Panc1 (cell line): ENCODE data around the gene ICA1. TPM values are rescaled to one million over a fixed set of nuclear protein-coding genes. Genes with fewer than 3 reads are reported as not detected.
A peak's percentile ranks its signal among the peaks of the same experiment; 100 is the strongest.

ENCODE experiments used
- ATAC-seq: fragments of 200-7000 bp; cut with Tn5 transposase; 2 replicates; pipeline ENCODE4 v1.9.1; 2020; ENCODE audit warnings: mild to moderate bottlenecking, moderate library complexity
- Bru-seq: library from RNA; stranded (reverse); fragments of 400-500 nt; gene quantifications from one replicate; lab custom pipeline; 2021; lab: Mats Ljungman, UMichigan
- BruChase-seq, 2 experiments: library from RNA; stranded (reverse); fragments of 400-500 nt; gene quantifications; one replicate each; lab custom pipeline; 2021; lab: Mats Ljungman, UMichigan
- BruUV-seq: library from RNA; stranded (reverse); fragments of 400-500 nt; replicated peaks from 2 replicates; lab custom pipeline; 2021; lab: Mats Ljungman, UMichigan
- CTCF ChIA-PET: fragments of 300-600 bp; sonication (Branson Sonifier 250); formaldehyde crosslinking; loops from one replicate; lab custom pipeline; 2022; ENCODE audit warnings: antibody characterized with exemption; lab: Charles Lee
- POLR2A ChIA-PET: fragments of 300-600 bp; sonication (Branson Sonifier 250); formaldehyde crosslinking; loops from one replicate; lab custom pipeline; 2022; ENCODE audit warnings: antibody characterized with exemption; lab: Charles Lee
- DNase-seq: peaks from one replicate; pipeline ENCODE4 v3.0.0-alpha.2; 2010; ENCODE audit warnings: low read depth, low spot score
- H3K27ac ChIP-seq: 2 replicates; pipeline ENCODE4 v1.5.1; 2011; ENCODE audit warnings: mild to moderate bottlenecking, low read length, inconsistent platforms
- H3K27me3 ChIP-seq: fragments of 200-500 bp; sonication (Bioruptor generic); 2 replicates; pipeline ENCODE4 v1.6.0; 2014; ENCODE audit warnings: low read length, inconsistent platforms; ENCODE audit not compliant: control insufficient read depth, insufficient read depth
- H3K36me3 ChIP-seq: fragments of 200-500 bp; sonication (Bioruptor generic); 2 replicates; pipeline ENCODE4 v1.5.1; 2014; ENCODE audit warnings: inconsistent platforms, mild to moderate bottlenecking, low read length, moderate library complexity; ENCODE audit not compliant: control insufficient read depth, insufficient read depth
- H3K4me1 ChIP-seq: 2 replicates; pipeline ENCODE4 v1.5.1; 2011; ENCODE audit warnings: inconsistent platforms, mild to moderate bottlenecking, low read length, moderate library complexity; ENCODE audit not compliant: control insufficient read depth, insufficient read depth
- H3K4me3 ChIP-seq, 2 experiments: 2 replicates each; pipeline ENCODE4 v1.5.1; 2011 to 2012; ENCODE audit warnings: low read depth in 2 of 2, low read length in 2 of 2, mild to moderate bottlenecking in 2 of 2, inconsistent platforms in 1 of 2, moderate library complexity in 1 of 2
- H3K9me3 ChIP-seq: fragments of 200-500 bp; sonication (Bioruptor generic); 2 replicates; pipeline ENCODE4 v1.5.1; 2014; ENCODE audit warnings: low read depth, mild to moderate bottlenecking, inconsistent platforms, low read length, moderate library complexity; ENCODE audit not compliant: control insufficient read depth, insufficient read depth
- POLR2AphosphoS5 ChIP-seq: IDR thresholded peaks from 2 replicates; pipeline ENCODE4 v1.6.1; 2012; ENCODE audit warnings: mild to moderate bottlenecking, low read depth, low read length, moderate library complexity
- SIN3A ChIP-seq: IDR thresholded peaks from 2 replicates; pipeline ENCODE4 v1.6.1; 2012; ENCODE audit warnings: low read depth, mild to moderate bottlenecking, low read length, moderate library complexity, borderline replicate concordance; ENCODE audit not compliant: insufficient read depth
- TCF7L2 ChIP-seq: IDR thresholded peaks from 2 replicates; pipeline ENCODE4 v1.6.1; 2011; ENCODE audit warnings: mild to moderate bottlenecking, low read depth, low read length, inconsistent platforms
- in situ Hi-C: cut with HindIII; loops from 2 replicates; pipeline ENCODE4 v1.10.0; 2016; ENCODE audit warnings: low sequenced_read_pairs, low pct_unique_long_range_greater_than_20kb
- intact Hi-C: fragments of 100-400 bp; cut with micrococcal nuclease; formaldehyde crosslinking; loops from one replicate; pipeline ENCODE4 v1.10.0; 2022; ENCODE audit not compliant: unreplicated experiment
- long read RNA-seq: library from polyadenylated mRNA; unstranded; transcript quantifications from one replicate; pipeline ENCODE4 v2.0.0, GENCODE V29; 2021; ENCODE audit not compliant: unreplicated experiment
- polyA plus RNA-seq: library from polyadenylated mRNA; unstranded; fragments of >200 nt; gene quantifications from one replicate; pipeline ENCODE4 v1.2.1, GENCODE V29; 2012; ENCODE audit warnings: missing spikeins; ENCODE audit not compliant: insufficient read length
- total RNA-seq: library from RNA; stranded (reverse); gene quantifications from one replicate; pipeline ENCODE4 v1.2.1, GENCODE V29; 2021; ENCODE audit not compliant: unreplicated experiment
- TF ChIP-seq, protein P1 (sequence below): fragments of 450-650 bp; IDR thresholded peaks from 2 replicates; pipeline ENCODE4 v1.5.1; 2017; ENCODE audit warnings: mild to moderate bottlenecking
- TF ChIP-seq, protein P2 (sequence below), 2 experiments: IDR thresholded peaks; 2 replicates each; pipeline ENCODE4 v1.6.1; 2011 to 2012; ENCODE audit warnings: low read depth in 2 of 2, control low read depth in 1 of 2, low read length in 1 of 2, mild to moderate bottlenecking in 1 of 2, moderate library complexity in 1 of 2; ENCODE audit not compliant: insufficient read depth in 1 of 2

Gene ICA1
- total RNA-seq (1.1 TPM), Bru-seq, nascent RNA (percentile 25 among the genes with signal in this experiment), BruChase-seq, experiment 1, labeled RNA remaining after a 2-hour chase (percentile 20 among the genes with signal in this experiment), BruChase-seq, experiment 2, labeled RNA remaining after a 6-hour chase (percentile 22 among the genes with signal in this experiment)
- 1.0 TPM for polyA plus RNA-seq
- long read RNA-seq: 0 reads

DNA sequence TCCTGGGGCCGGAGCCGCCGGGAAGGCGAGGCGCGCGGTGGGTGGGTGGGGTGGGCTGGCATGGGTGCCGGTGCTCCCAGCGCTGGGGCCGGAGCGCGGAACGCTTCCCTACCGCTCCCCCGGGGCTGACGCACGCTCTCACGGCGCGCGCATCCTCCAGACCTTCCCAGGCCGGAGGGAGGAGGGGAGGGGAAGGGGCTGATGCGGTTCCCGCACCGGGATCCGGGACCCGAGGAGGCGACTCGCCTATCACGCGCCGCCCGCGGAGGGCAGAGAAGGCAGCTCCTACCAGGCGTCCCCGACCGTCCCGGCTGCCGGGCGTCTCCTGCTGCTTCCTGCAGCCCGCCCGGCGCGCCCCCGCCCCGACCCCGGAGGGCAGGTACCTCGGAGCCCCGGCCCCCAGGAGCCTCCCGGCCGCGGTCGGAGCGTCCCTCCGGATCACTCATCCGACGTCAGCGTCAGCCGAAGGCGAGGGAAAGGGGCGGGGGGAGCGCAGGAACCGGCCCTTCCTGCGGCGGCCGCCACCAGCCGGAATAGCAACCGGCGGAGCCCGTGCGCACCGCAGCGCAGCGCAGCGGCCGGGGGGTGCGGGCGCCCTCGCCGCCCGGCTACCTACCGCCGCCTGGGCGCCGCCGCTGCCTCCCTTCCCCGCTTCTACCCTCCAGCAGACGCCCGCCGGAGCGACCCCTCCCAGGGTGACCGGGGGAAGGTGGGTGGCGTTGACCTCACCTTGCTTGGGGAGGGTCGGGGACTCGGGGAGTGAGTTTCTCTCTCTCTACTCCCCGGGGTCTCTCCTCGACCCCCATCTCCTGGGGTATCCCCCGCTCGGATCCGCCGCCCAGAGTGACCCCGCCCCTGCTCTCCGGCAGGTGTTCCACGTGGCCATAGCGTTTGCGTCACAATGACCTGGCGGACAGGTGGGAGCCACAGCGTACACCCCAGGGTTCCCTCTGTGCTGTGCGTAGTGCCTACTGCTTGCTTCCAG lies at the start of gene ICA1:
ICA1 (minus strand) TSS at position 457 of the 985 bp plus-strand sequence. CDS start 26,241 bp downstream, outside the sequence.
- TF ChIP-seq, protein P1, sequence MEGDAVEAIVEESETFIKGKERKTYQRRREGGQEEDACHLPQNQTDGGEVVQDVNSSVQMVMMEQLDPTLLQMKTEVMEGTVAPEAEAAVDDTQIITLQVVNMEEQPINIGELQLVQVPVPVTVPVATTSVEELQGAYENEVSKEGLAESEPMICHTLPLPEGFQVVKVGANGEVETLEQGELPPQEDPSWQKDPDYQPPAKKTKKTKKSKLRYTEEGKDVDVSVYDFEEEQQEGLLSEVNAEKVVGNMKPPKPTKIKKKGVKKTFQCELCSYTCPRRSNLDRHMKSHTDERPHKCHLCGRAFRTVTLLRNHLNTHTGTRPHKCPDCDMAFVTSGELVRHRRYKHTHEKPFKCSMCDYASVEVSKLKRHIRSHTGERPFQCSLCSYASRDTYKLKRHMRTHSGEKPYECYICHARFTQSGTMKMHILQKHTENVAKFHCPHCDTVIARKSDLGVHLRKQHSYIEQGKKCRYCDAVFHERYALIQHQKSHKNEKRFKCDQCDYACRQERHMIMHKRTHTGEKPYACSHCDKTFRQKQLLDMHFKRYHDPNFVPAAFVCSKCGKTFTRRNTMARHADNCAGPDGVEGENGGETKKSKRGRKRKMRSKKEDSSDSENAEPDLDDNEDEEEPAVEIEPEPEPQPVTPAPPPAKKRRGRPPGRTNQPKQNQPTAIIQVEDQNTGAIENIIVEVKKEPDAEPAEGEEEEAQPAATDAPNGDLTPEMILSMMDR: no peak
- no peak for TF ChIP-seq SIN3A
- TF ChIP-seq, protein P2, sequence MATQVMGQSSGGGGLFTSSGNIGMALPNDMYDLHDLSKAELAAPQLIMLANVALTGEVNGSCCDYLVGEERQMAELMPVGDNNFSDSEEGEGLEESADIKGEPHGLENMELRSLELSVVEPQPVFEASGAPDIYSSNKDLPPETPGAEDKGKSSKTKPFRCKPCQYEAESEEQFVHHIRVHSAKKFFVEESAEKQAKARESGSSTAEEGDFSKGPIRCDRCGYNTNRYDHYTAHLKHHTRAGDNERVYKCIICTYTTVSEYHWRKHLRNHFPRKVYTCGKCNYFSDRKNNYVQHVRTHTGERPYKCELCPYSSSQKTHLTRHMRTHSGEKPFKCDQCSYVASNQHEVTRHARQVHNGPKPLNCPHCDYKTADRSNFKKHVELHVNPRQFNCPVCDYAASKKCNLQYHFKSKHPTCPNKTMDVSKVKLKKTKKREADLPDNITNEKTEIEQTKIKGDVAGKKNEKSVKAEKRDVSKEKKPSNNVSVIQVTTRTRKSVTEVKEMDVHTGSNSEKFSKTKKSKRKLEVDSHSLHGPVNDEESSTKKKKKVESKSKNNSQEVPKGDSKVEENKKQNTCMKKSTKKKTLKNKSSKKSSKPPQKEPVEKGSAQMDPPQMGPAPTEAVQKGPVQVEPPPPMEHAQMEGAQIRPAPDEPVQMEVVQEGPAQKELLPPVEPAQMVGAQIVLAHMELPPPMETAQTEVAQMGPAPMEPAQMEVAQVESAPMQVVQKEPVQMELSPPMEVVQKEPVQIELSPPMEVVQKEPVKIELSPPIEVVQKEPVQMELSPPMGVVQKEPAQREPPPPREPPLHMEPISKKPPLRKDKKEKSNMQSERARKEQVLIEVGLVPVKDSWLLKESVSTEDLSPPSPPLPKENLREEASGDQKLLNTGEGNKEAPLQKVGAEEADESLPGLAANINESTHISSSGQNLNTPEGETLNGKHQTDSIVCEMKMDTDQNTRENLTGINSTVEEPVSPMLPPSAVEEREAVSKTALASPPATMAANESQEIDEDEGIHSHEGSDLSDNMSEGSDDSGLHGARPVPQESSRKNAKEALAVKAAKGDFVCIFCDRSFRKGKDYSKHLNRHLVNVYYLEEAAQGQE (IDR thresholded peaks at IDR 0.05; ENCODE audit: insufficient read depth in 1 of 2, low read depth in 2 of 2, low read length in 1 of 2): no peak
- no peak for TF ChIP-seq POLR2AphosphoS5
- no peak for TF ChIP-seq TCF7L2
- Histone ChIP-seq H3K36me3 (peaks cover 6% of the 10 kb centered on the region; the same call in 1 of the 2 replicates), H3K27ac (no peak within 1 kb of the TSS), H3K4me1 (peaks cover 10% of the 10 kb centered on the region), H3K9me3 (no peaks in the 10 kb centered on the region), H3K4me3 (peak within 1 kb of the TSS; percentile 49 to 63), H3K27me3 (peaks cover 55% of the 10 kb centered on the region)
- intact Hi-C loops: no loop called here
- BruUV-seq: no TSS peak
- POLR2A ChIA-PET: no interaction called here
- peak; percentile 89 for ATAC-seq
- DNase-seq: no peak
- in situ Hi-C loops: no loop called here
- CTCF ChIA-PET: interaction anchor here (0.6 kb wide), 1 partner anchor 785 kb away, joined by 4 read pairs; no protein-coding TSS in a partner anchor

DNA sequence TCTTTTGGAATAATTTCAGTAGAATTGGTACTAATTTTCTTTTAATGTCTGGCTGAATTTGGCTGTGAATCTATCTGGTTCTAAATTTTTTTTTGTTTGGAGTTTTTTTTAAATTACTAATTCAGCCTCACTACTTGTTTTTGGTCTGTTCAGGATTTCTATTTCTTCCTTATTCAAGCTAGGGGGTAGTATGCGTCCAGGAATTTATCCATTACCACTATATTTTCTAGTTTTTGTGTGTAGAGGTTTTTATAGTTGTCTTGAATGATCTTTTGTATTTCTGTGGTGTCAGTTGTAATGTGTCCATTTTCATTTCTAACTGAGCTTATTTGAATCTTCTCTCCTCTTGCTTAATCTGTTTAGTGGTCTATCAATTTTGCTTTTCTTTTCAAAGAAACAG lies 48.9 kb upstream of the ICA1 start:
- Histone ChIP-seq H3K36me3 (no peaks in the 10 kb centered on the region), H3K27me3 (no peaks in the 10 kb centered on the region), H3K27ac (no peak overlapping the region), H3K4me1 (no peaks in the 10 kb centered on the region), H3K4me3 (no peak overlapping the region), H3K9me3 (no peaks in the 10 kb centered on the region)
- no peak for ATAC-seq
- no peak for TF ChIP-seq POLR2AphosphoS5
- no TSS peak for BruUV-seq
- no peak for DNase-seq
- POLR2A ChIA-PET: interaction anchor here (0.6 kb wide), 1 partner anchor 1208 kb away, joined by 6 read pairs; no protein-coding TSS in a partner anchor
- in situ Hi-C loops: no loop called here
- CTCF ChIA-PET: no interaction called here
- intact Hi-C loops: no loop called here
